Neutrophil (primary cell): Measurements from ENCODE around the gene WDR70.

Source experiments
- H3K27ac ChIP-seq: fragments of 200-600 bp; sonication (generic); 2 replicates; pipeline ENCODE4 v1.5.1; 2016; ENCODE audit warnings: mild to moderate bottlenecking, moderate library complexity
- H3K27me3 ChIP-seq: fragments of 200-600 bp; sonication (generic); 2 replicates; pipeline ENCODE4 v1.6.0; 2016; ENCODE audit warnings: mild to moderate bottlenecking
- H3K36me3 ChIP-seq: fragments of 200-600 bp; sonication (generic); 2 replicates; pipeline ENCODE4 v1.5.1; 2017
- H3K4me1 ChIP-seq, 2 experiments: fragments of 200-600 bp in 1 of 2; sonication (generic) in 1 of 2; 1 replicate in 1 of 2; 2 replicates in 1 of 2; pipeline versions ENCODE4 v1.5.1 to v1.6.1; 2013 to 2016; ENCODE audit warnings: low read depth in 1 of 2, low read length in 1 of 2, mild to moderate bottlenecking in 1 of 2, moderate library complexity in 1 of 2; ENCODE audit not compliant: control insufficient read depth in 1 of 2, insufficient read depth in 1 of 2
- H3K4me3 ChIP-seq, 2 experiments: fragments of 200-600 bp in 1 of 2; sonication (generic) in 1 of 2; 1 replicate in 1 of 2; 2 replicates in 1 of 2; pipeline ENCODE4 v1.5.1; 2013 to 2016; ENCODE audit warnings: low read depth in 1 of 2, low read length in 1 of 2, mild to moderate bottlenecking in 1 of 2, moderate library complexity in 1 of 2
- H3K9me3 ChIP-seq: fragments of 200-600 bp; sonication (generic); 2 replicates; pipeline ENCODE4 v1.5.1; 2016
- CTCF ChIP-seq: fragments of 200-600 bp; sonication (generic); IDR thresholded peaks from 2 replicates; pipeline ENCODE4 v1.5.1; 2016; ENCODE audit warnings: antibody characterized with exemption

Gene WDR70

GRCh38 chr5:37519304-37519703, 140.2 kb downstream of the WDR70 start:
- TF ChIP-seq CTCF: no peak
- Histone ChIP-seq H3K27me3 (no peaks in the 10 kb centered on the region), H3K9me3 (peaks cover 6% of the 10 kb centered on the region), H3K4me3 (no peak overlapping the region), H3K4me1 (no peaks in the 10 kb centered on the region), H3K36me3 (peaks cover 6% of the 10 kb centered on the region), H3K27ac (no peak overlapping the region)

- H3K4me3 ChIP-seq: no peak overlapping the region
- H3K4me1 ChIP-seq: no peaks in the 10 kb centered on the region
- no peak for TF ChIP-seq CTCF
- H3K27ac ChIP-seq: no peak overlapping the region
- peaks cover 3% of the 10 kb centered on the region for H3K36me3 ChIP-seq
- no peaks in the 10 kb centered on the region for H3K27me3 ChIP-seq
- peaks cover 6% of the 10 kb centered on the region for H3K9me3 ChIP-seq
Observed at GRCh38 chr5:37519807-37520206, 140.7 kb downstream of the WDR70 start.

GRCh38 chr5:37520811-37521210, 141.7 kb downstream of the WDR70 start:
- no peak for TF ChIP-seq CTCF

GRCh38 chr5:37532976-37533740, 154.0 kb downstream of the WDR70 start:
- no peaks in the 10 kb centered on the region for H3K9me3 ChIP-seq
- no peaks in the 10 kb centered on the region for H3K27me3 ChIP-seq
- H3K27ac ChIP-seq: no peak overlapping the region
- H3K36me3 ChIP-seq: no peaks in the 10 kb centered on the region
- no peaks in the 10 kb centered on the region for H3K4me1 ChIP-seq
- no peak overlapping the region for H3K4me3 ChIP-seq
- TF ChIP-seq CTCF: no peak

More at GRCh38 chr5:37520811-37521210, 141.7 kb downstream of the WDR70 start:
- H3K27ac ChIP-seq: no peak overlapping the region
- no peak overlapping the region for H3K4me3 ChIP-seq
- H3K4me1 ChIP-seq: no peaks in the 10 kb centered on the region
- H3K27me3 ChIP-seq: no peaks in the 10 kb centered on the region
- H3K9me3 ChIP-seq: peaks cover 6% of the 10 kb centered on the region
- H3K36me3 ChIP-seq: peaks cover 3% of the 10 kb centered on the region

GRCh38 chr5:37533851-37534250, 154.7 kb downstream of the WDR70 start:
- H3K36me3 ChIP-seq: no peaks in the 10 kb centered on the region
- no peaks in the 10 kb centered on the region for H3K9me3 ChIP-seq
- no peaks in the 10 kb centered on the region for H3K4me1 ChIP-seq
- no peak overlapping the region for H3K27ac ChIP-seq
- H3K4me3 ChIP-seq: no peak overlapping the region
- no peaks in the 10 kb centered on the region for H3K27me3 ChIP-seq
- no peak for TF ChIP-seq CTCF
